HepG2 (cell line): ENCODE results near the gene NRL. TPM values are rescaled to one million over a fixed set of nuclear protein-coding genes. Genes with fewer than 3 reads are reported as not detected.
A peak's percentile ranks its signal among the peaks of the same experiment; 100 is the strongest.

Experiments
- AHR ChIP-seq: IDR thresholded peaks from 2 replicates; pipeline ENCODE4 v1.6.1; 2018; ENCODE audit warnings: missing genetic modification reagents, missing compliant biosample characterization
- CENPT ChIP-seq: sonication (generic); formaldehyde crosslinking; IDR thresholded peaks from 2 replicates; pipeline ENCODE4 v1.8.0; 2022; ENCODE audit warnings: low read depth, mild to moderate bottlenecking, moderate library complexity, missing genetic modification reagents
- CHD2 ChIP-seq: IDR thresholded peaks from 2 replicates; pipeline ENCODE4 v1.6.1; 2011; ENCODE audit warnings: low read depth, low read length, improper control_type of control experiment
- ISL2 ChIP-seq: sonication (generic); formaldehyde crosslinking; IDR thresholded peaks from 2 replicates; pipeline ENCODE4 v1.5.0; 2020; ENCODE audit warnings: missing genetic modification reagents
- MATR3 ChIP-seq: sonication (generic); formaldehyde crosslinking; IDR thresholded peaks from 2 replicates; pipeline ENCODE4 v1.4.0; 2020; ENCODE audit warnings: missing genetic modification reagents
- NFE2L1 ChIP-seq: sonication (generic); formaldehyde crosslinking; IDR thresholded peaks from 2 replicates; pipeline ENCODE4 v1.4.0; 2020; ENCODE audit warnings: missing genetic modification reagents, mild to moderate bottlenecking, borderline replicate concordance
- SMAD9 ChIP-seq: sonication (generic); formaldehyde crosslinking; IDR thresholded peaks from 2 replicates; pipeline ENCODE4 v1.5.1; 2020; ENCODE audit warnings: mild to moderate bottlenecking, missing genetic modification reagents
- ZNF138 ChIP-seq: sonication (generic); formaldehyde crosslinking; IDR thresholded peaks from 2 replicates; pipeline ENCODE4 v1.5.0; 2020; ENCODE audit warnings: mild to moderate bottlenecking, low read depth, missing genetic modification reagents
- ZNF160 ChIP-seq: sonication (generic); formaldehyde crosslinking; IDR thresholded peaks from 2 replicates; pipeline ENCODE4 v1.8.0; 2022; ENCODE audit warnings: mild to moderate bottlenecking, inconsistent platforms, missing genetic modification reagents
- ZNF430 ChIP-seq: sonication (generic); formaldehyde crosslinking; IDR thresholded peaks from 2 replicates; pipeline ENCODE4 v1.9.0; 2021; ENCODE audit warnings: mild to moderate bottlenecking, missing genetic modification reagents
- ZNF605 ChIP-seq: sonication (generic); formaldehyde crosslinking; IDR thresholded peaks from 2 replicates; pipeline ENCODE4 v1.8.0; 2022; ENCODE audit warnings: mild to moderate bottlenecking, missing genetic modification reagents
- ZNF747 ChIP-seq: sonication (generic); formaldehyde crosslinking; IDR thresholded peaks from 2 replicates; pipeline ENCODE4 v1.8.1; 2023; ENCODE audit warnings: missing genetic modification reagents, mild to moderate bottlenecking, borderline replicate concordance
- ZNF777 ChIP-seq: sonication (generic); formaldehyde crosslinking; IDR thresholded peaks from 2 replicates; pipeline ENCODE4 v1.4.0; 2020; ENCODE audit warnings: missing genetic modification reagents
- ZNF780A ChIP-seq: sonication (generic); formaldehyde crosslinking; IDR thresholded peaks from 2 replicates; pipeline ENCODE4 v1.8.0; 2022; ENCODE audit warnings: mild to moderate bottlenecking, missing genetic modification reagents, moderate library complexity
- polyA plus RNA-seq, 8 experiments: library from polyadenylated mRNA; depleted of rRNA in 3 of 8; stranded (reverse) in 7 of 8; unstranded in 1 of 8; fragments of >200 nt; fragmentation: Illumina TruSeq in 4 of 8; extraction: Trizol in 4 of 8; gene quantifications; 2 replicates each; pipeline versions ENCODE4 v1.2.1 to v1.2.3, GENCODE V29; 2011 to 2016; ENCODE audit warnings: low read depth in 4 of 8, missing spikeins in 1 of 8, mixed read lengths in 1 of 8; ENCODE audit not compliant: insufficient read depth in 1 of 8
- total RNA-seq, 5 experiments: library from RNA; depleted of rRNA; stranded (reverse); fragments of >200 nt; fragmentation: Illumina TruSeq; extraction: Trizol; gene quantifications; 2 replicates each; pipeline ENCODE4 v1.2.3, GENCODE V29; 2016; ENCODE audit warnings: low read depth in 1 of 5
- TF ChIP-seq, protein P1 (sequence below): sonication (generic); formaldehyde crosslinking; conservative IDR thresholded peaks from 2 replicates; pipeline ENCODE4 v1.4.0; 2020; ENCODE audit warnings: missing genetic modification reagents
- TF ChIP-seq, protein P2 (sequence below): sonication (generic); formaldehyde crosslinking; IDR thresholded peaks from 2 replicates; pipeline ENCODE4 v1.4.0; 2020; ENCODE audit warnings: mild to moderate bottlenecking, low read depth, missing genetic modification reagents
- TF ChIP-seq, protein P3 (sequence below): sonication (generic); formaldehyde crosslinking; IDR thresholded peaks from 2 replicates; pipeline ENCODE4 v1.4.0; 2020; ENCODE audit warnings: missing genetic modification reagents

Gene NRL
- total and polyA plus RNA-seq, 2 of the 13 experiments (the other 11 are each of a cell fraction or from before 2014, with no cell fraction given): 2.5 to 4.7 TPM

DNA sequence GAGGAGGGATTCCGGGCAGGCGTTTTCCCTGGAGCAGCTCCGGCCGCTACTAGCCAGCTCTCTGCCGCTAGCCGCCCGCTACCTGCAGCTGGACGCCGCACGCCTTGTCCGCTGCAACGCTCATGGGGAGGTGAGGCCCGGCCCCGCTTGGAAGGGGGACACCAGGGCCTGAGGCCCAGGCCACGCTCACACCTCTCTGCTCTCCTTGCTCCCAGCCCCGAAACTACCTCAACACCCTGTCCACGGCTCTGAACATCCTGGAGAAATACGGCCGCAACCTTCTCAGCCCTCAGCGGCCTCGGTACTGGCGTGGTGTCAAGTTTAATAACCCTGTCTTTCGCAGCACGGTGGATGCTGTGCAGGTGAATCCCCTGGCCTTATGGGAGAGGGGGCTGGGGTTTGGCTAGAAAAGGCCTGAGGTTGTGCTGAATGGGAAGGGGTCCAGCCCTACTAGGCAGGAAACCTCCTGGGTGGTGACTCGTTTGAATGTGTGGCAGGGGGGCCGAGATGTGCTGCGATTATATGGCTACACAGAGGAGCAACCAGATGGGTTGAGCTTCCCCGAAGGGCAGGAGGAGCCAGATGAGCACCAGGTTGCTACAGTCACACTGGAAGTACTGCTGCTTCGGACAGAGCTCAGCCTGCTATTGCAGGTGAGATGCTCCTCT, 33.1 kb upstream of the NRL start (continued):
- TF ChIP-seq ISL2 (CRISPR knock-in tag): no peak
- TF ChIP-seq ZNF747 (CRISPR knock-in tag): 0 out of 2 replicates have a peak, but pooled peaks have one; percentile 21
- TF ChIP-seq, protein P1, sequence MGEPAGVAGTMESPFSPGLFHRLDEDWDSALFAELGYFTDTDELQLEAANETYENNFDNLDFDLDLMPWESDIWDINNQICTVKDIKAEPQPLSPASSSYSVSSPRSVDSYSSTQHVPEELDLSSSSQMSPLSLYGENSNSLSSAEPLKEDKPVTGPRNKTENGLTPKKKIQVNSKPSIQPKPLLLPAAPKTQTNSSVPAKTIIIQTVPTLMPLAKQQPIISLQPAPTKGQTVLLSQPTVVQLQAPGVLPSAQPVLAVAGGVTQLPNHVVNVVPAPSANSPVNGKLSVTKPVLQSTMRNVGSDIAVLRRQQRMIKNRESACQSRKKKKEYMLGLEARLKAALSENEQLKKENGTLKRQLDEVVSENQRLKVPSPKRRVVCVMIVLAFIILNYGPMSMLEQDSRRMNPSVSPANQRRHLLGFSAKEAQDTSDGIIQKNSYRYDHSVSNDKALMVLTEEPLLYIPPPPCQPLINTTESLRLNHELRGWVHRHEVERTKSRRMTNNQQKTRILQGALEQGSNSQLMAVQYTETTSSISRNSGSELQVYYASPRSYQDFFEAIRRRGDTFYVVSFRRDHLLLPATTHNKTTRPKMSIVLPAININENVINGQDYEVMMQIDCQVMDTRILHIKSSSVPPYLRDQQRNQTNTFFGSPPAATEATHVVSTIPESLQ (CRISPR knock-in tag): no peak
- TF ChIP-seq CHD2: no peak
- TF ChIP-seq ZNF138 (CRISPR knock-in tag): no peak; the same call in 1 of the 2 replicates
- no peak for TF ChIP-seq ZNF777 (CRISPR knock-in tag)
- TF ChIP-seq CENPT (CRISPR knock-in tag): peak; percentile 55; the same call in 1 of the 2 replicates
- TF ChIP-seq AHR: no peak
- 0 out of 2 replicates have a peak, but pooled peaks have one; percentile 37 for TF ChIP-seq MATR3 (CRISPR knock-in tag)
- no peak for TF ChIP-seq ZNF780A (CRISPR knock-in tag)
- TF ChIP-seq, protein P2, sequence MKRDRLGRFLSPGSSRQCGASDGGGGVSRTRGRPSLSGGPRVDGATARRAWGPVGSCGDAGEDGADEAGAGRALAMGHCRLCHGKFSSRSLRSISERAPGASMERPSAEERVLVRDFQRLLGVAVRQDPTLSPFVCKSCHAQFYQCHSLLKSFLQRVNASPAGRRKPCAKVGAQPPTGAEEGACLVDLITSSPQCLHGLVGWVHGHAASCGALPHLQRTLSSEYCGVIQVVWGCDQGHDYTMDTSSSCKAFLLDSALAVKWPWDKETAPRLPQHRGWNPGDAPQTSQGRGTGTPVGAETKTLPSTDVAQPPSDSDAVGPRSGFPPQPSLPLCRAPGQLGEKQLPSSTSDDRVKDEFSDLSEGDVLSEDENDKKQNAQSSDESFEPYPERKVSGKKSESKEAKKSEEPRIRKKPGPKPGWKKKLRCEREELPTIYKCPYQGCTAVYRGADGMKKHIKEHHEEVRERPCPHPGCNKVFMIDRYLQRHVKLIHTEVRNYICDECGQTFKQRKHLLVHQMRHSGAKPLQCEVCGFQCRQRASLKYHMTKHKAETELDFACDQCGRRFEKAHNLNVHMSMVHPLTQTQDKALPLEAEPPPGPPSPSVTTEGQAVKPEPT (CRISPR knock-in tag): no peak; the same call in 1 of the 2 replicates
- peak; percentile 21; the same call in 1 of the 2 replicates for TF ChIP-seq NFE2L1 (CRISPR knock-in tag)
- TF ChIP-seq ZNF430 (CRISPR knock-in tag): no peak
- TF ChIP-seq ZNF605 (CRISPR knock-in tag): no peak
- TF ChIP-seq, protein P3, sequence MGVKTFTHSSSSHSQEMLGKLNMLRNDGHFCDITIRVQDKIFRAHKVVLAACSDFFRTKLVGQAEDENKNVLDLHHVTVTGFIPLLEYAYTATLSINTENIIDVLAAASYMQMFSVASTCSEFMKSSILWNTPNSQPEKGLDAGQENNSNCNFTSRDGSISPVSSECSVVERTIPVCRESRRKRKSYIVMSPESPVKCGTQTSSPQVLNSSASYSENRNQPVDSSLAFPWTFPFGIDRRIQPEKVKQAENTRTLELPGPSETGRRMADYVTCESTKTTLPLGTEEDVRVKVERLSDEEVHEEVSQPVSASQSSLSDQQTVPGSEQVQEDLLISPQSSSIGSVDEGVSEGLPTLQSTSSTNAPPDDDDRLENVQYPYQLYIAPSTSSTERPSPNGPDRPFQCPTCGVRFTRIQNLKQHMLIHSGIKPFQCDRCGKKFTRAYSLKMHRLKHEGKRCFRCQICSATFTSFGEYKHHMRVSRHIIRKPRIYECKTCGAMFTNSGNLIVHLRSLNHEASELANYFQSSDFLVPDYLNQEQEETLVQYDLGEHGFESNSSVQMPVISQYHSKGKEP: no peak; the same call in 1 of the 2 replicates
- 0 out of 2 replicates have a peak, but pooled peaks have one; percentile 73 for TF ChIP-seq ZNF160 (CRISPR knock-in tag)
- peak; percentile 91 for TF ChIP-seq SMAD9 (CRISPR knock-in tag)
